DMS53 treated with DMSO at 0.1 percent for 48 hours (cell line): ENCODE data around the gene FAM72D.
"Not testable (repeated sequence)": the region's sequence is repeated elsewhere in the genome, so short reads cannot be mapped to it uniquely, and the experiment has no call there.

Source experiments
- DNase-seq: peaks from one replicate; lab custom pipeline; 2025; ENCODE audit not compliant: unreplicated experiment; lab: John Stamatoyannopoulos, UW

FAM72D gene

GRCh38 chr1:145144264-145144913, 48.6 kb downstream of the FAM72D start:
- DNase-seq = not testable (repeated sequence)

GRCh38 chr1:145146308-145146707, 50.5 kb downstream of the FAM72D start:
- not testable (repeated sequence) for DNase-seq

DNA sequence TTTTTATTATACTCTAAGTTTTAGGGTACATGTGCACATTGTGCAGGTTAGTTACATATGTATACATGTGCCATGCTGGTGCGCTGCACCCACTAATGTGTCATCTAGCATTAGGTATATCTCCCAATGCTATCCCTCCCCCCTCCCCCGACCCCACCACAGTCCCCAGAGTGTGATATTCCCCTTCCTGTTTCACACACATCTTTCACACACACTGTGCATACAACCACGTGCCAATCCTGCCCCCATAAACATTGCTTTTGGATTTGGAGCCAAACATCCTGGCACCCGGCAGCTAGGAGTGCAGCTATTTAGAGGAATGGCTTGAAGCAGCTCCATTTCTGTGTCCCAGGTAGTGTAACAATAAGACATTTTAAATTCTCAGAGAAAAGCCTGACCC, 51.4 kb downstream of the FAM72D start:
- DNase-seq = not testable (repeated sequence)

DNA sequence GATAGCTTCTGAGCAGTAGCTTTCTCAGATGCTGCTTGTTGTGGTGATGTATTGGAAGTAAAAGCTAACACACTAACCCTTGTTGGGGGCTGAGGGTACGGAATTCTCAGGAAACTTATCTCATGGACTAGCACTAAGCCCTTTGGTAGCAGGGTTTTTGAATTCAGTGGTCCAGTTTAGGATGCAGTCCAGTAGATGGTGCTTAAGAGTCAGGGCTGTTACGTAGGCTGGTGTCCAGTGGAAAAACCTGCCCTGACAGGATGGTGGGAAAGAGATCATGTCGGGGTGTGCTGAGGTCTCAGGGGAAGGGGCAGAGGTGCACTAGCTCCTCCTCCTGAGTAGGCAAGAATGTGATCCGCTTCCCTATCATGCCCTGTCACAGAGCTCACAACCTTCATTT, 59.6 kb downstream of the FAM72D start:
- not testable (repeated sequence) for DNase-seq

DNA sequence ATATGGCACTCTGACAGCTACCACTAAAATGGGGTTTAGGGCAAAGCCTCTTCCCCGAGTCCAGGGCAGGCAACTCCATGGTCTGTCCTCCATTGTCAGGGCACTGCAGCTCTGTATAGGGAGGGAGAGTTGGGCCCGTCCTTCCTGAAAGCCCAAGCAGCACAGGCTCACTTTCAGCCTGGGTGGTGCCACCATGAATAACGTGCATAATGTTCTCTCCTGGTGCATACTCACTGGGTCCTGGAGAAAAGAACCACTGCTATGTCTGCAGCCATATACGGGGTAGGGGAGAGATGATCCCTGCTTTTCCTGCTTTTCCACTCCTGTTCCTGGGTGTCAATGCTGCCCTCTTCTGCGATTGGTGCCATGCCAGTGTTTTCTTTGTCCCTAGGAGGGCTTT, 60.1 kb downstream of the FAM72D start:
- DNase-seq = not testable (repeated sequence)

DNA sequence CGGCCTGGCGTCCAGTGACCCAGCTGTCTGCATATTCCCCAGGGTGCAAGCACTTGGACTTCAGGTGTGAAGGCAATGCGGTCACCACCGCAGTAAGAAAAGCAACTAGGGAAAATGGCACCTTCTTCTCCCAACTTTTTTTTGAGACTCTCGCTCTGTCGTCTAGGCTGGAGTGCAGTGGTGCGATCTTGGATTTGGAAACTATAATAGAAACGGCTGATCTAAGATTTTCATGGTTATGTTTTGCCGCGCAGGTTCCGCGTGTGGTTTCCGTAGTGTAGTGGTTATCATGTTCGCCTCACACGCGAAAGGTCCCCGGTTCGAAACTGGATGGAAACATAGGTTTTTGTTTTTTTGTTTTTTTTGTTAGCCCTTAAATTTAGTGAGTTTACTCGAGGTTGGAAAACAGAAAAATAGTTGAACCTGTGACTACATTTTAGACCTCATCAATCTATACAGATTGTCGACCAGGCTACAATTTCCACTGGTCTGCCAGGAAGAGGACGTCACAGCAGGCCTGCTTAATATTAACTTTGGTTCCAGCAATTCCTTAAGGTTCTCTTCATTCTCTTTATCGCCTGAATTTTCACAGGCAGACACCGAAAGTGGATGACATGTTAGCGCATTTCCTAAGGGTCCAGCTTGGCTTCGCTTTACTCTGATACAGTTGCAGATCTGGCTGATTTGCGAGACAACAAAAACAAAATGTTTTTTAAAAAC, 61.3 kb downstream of the FAM72D start:
- not testable (repeated sequence) for DNase-seq

- DNase-seq = not testable (repeated sequence)
Measured at GRCh38 chr1:145157715-145158114, 61.9 kb downstream of the FAM72D start.

GRCh38 chr1:145161046-145161752, 65.4 kb downstream of the FAM72D start:
- DNase-seq = not testable (repeated sequence)
